ENCODE data around the gene ASB10.

GRCh38 chr7:151213826-151214225 lies 26.8 kb upstream of the ASB10 start:
- no peak for TF ChIP-seq NRF1 (IDR thresholded peaks at IDR 0.05; ENCODE audit: low read depth, low read length)
- no peak for TF ChIP-seq MEF2A (IDR thresholded peaks at IDR 0.05; ENCODE audit: borderline replicate concordance, low read depth)
- TF ChIP-seq CTCF (IDR thresholded peaks at IDR 0.05), result no peak
- TF ChIP-seq FOXM1 (IDR thresholded peaks at IDR 0.05; ENCODE audit: low read depth), result no peak
- TF ChIP-seq PBX3 (IDR thresholded peaks at IDR 0.05), result no peak
